ENCODE measurements around the gene CAMTA1. TPM values are rescaled to one million over a fixed set of nuclear protein-coding genes. Genes with fewer than 3 reads are reported as not detected.

The CAMTA1 gene
- total RNA-seq, 1 donor from 2014 or later: 38.1 TPM

DNA sequence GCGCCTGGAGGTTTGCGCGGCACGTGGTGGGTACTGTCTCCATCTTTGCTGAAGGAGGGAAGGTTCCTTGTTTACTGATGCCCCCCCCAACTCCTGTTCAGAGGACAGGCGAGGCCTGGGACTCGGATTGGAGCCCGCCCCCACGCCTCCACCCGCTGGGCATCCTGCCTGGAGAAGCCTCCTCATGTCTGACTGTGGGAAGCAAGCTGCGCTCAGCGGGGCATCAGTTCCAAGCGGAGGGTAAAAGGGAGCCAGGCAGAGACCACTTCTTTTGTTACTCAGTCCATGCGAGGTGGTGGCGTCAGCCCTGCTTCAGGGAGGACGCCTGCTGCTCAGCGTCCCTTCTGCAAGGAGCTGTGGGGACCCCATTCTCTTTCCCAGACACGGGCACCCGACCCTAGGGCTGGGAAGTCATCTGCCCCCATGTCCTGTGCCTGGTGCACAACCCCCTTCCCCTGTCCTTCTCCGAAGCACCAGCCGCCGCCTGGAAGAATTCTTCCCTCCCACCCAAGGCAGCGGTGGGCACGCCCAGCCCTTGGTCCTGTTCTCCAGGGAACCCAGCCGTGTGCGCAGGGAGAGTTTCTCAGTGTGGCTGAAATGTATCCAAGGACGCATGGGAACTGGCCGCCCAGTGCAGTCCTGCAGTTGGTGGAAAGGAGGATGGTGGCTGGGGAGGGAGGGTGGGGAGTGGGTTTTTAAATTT, 414.0 kb downstream of the CAMTA1 start:
- H3K9me3 ChIP-seq (ENCODE audit: control insufficient read depth in 3 of 3, low read length in 3 of 3): peaks cover 0 to 5% (median 3%) of the 10 kb centered on the region in 3 donors
- H3K9ac ChIP-seq (ENCODE audit: low read depth in 1 of 3, low read length in 3 of 3): no peak overlapping the region
- peaks cover 0 to 18% (median 15%) of the 10 kb centered on the region in 3 donors for H3K27me3 ChIP-seq (ENCODE audit: control insufficient read depth in 3 of 3, insufficient read depth in 3 of 3, low read length in 3 of 3)
- no peaks in the 10 kb centered on the region for H3K4me1 ChIP-seq (ENCODE audit: control insufficient read depth in 3 of 3, insufficient read depth in 3 of 3, low read length in 3 of 3)
- H3K4me3 ChIP-seq (ENCODE audit: low read length in 3 of 3): no peak overlapping the region
- H3K36me3 ChIP-seq (ENCODE audit: control insufficient read depth in 3 of 3, insufficient read depth in 3 of 3, low read length in 3 of 3): no peaks in the 10 kb centered on the region
- H3K27ac ChIP-seq (ENCODE audit: low read depth, low read length): no peak overlapping the region

DNA sequence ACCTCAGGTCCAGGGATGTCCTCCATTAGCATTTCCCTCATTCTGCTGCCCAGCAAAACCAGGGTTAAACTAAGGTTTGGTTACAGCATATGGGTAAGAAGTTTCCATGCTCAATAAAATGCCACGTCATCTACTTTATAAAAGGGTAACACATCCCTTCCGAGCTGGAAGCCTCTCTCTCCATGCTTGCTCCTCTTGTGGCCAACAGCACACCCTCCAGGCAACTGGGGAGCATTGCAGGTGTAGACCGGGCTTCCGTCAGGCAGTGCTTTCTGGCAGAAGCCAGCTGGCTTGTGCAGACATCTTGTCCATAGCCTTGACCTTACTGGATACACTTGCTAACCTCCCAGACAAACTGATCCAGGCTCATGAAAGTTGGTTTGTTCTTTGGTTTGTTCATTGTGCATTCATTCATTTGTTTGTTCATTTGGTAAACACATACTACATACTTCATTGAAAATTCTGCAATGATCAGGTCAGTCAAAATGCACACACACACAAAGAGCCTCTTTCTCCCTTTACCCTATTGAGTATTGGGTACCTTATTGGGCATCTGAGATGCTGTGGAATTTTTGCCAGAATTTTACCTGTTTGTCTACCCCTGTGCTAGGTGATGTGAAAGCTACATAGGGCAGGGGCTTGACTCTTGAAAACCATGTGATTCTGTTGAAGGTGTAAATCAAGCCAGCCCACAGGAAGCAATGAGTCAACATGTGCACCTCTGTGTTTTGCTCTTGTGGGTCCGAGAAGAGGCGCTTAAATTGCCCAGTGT, 422.8 kb downstream of the CAMTA1 start:
- H3K36me3 ChIP-seq (ENCODE audit: control insufficient read depth in 3 of 3, insufficient read depth in 3 of 3, low read length in 3 of 3): no peaks in the 10 kb centered on the region
- no peak overlapping the region for H3K4me3 ChIP-seq (ENCODE audit: low read length in 3 of 3)
- H3K4me1 ChIP-seq (ENCODE audit: control insufficient read depth in 3 of 3, insufficient read depth in 3 of 3, low read length in 3 of 3): no peaks in the 10 kb centered on the region
- no peak overlapping the region for H3K27ac ChIP-seq (ENCODE audit: low read depth, low read length)
- H3K9ac ChIP-seq (ENCODE audit: low read depth in 1 of 3, low read length in 3 of 3): no peak overlapping the region
- H3K9me3 ChIP-seq (ENCODE audit: control insufficient read depth in 3 of 3, low read length in 3 of 3): no peaks in the 10 kb centered on the region
- H3K27me3 ChIP-seq (ENCODE audit: control insufficient read depth in 3 of 3, insufficient read depth in 3 of 3, low read length in 3 of 3): peaks cover 0 to 12% (median 7%) of the 10 kb centered on the region in 3 donors

DNA sequence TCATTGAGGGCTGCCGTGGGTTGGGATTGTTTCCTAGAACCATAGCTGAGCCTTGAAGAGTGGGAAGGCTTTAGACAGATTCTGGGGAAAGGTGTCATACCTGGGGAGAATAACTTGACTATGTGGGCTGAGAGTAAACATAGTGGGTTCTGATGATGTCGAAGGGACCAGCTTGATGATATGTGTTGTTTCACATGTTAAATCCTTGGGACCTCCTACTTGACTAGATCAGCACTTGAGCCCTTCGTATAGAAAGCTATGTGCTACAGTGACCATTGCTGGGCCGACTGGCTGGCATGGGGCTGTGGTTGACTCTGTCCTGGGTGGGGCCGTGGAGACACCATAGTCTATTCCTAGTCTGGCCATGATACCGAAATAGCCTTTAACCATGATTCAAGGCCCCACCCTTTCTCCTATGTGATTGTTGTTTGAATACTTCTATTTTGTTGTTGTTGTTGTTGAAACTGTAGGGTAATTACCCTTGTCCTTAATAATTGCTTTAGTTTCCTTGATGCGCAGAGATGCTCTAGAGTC, 423.5 kb downstream of the CAMTA1 start:
- Histone ChIP-seq H3K27me3 (ENCODE audit: control insufficient read depth in 3 of 3, insufficient read depth in 3 of 3, low read length in 3 of 3) (peaks cover 0 to 12% (median 7%) of the 10 kb centered on the region in 3 donors), H3K27ac (ENCODE audit: low read depth, low read length) (no peak overlapping the region), H3K4me1 (ENCODE audit: control insufficient read depth in 3 of 3, insufficient read depth in 3 of 3, low read length in 3 of 3) (no peaks in the 10 kb centered on the region), H3K9me3 (ENCODE audit: control insufficient read depth in 3 of 3, low read length in 3 of 3) (no peaks in the 10 kb centered on the region), H3K9ac (ENCODE audit: low read depth in 1 of 3, low read length in 3 of 3) (no peak overlapping the region), H3K4me3 (ENCODE audit: low read length in 3 of 3) (no peak overlapping the region), H3K36me3 (ENCODE audit: control insufficient read depth in 3 of 3, insufficient read depth in 3 of 3, low read length in 3 of 3) (no peaks in the 10 kb centered on the region)

DNA sequence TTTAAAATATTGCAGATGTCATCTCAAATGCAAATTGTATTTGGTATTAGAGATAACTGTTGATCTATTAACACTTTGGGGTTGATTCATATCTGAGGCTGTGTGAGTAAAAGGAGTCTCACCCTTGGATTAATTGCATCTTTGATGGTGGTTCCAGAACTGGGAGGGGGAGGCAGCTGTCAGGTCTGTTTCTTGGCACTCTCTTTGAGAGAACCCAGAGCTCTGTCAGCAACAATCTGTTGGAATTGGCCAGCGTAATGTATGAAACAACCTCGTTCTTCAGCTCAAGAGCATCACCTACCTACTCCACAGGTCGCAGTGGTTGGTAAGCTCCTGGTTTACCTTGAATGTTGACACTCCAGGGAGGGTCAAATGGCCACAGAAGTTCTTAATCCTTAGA, 424.1 kb downstream of the CAMTA1 start:
- Histone ChIP-seq H3K9me3 (ENCODE audit: control insufficient read depth in 3 of 3, low read length in 3 of 3) (no peaks in the 10 kb centered on the region), H3K9ac (ENCODE audit: low read depth in 1 of 3, low read length in 3 of 3) (no peak overlapping the region), H3K27ac (ENCODE audit: low read depth, low read length) (no peak overlapping the region), H3K36me3 (ENCODE audit: control insufficient read depth in 3 of 3, insufficient read depth in 3 of 3, low read length in 3 of 3) (no peaks in the 10 kb centered on the region), H3K27me3 (ENCODE audit: control insufficient read depth in 3 of 3, insufficient read depth in 3 of 3, low read length in 3 of 3) (peaks cover 0 to 12% (median 7%) of the 10 kb centered on the region in 3 donors), H3K4me1 (ENCODE audit: control insufficient read depth in 3 of 3, insufficient read depth in 3 of 3, low read length in 3 of 3) (no peaks in the 10 kb centered on the region), H3K4me3 (ENCODE audit: low read length in 3 of 3) (no peak overlapping the region)

DNA sequence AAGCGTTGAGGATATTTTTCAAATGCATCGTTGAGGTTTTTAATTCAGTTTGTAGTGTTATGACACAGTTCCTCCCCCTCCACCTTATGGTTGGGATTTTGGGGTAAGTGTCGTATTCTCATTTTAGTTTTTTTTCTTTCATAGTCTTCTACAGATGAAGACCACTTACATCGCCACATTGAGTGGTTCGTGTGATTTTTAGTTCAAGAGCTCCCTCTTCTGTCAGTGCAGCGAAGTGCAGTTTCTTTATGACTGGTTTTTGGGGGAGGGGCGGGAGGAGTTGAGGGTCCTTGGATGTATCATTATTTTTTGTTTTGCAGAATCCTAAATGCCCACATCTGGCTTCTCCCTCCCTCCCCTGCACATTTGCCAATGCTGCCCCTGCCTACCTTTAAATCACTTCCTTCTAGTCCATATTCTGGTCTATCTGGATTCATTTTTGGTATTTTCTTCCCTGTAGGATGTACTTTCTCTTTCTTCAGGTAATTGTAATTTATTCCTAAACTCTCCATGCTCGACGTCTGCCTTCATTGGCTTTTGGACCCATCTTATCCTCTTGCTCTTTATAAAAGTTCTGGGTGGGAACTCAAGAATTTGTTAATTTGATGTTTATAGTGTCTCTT, 433.1 kb downstream of the CAMTA1 start:
- Histone ChIP-seq H3K36me3 (ENCODE audit: control insufficient read depth in 3 of 3, insufficient read depth in 3 of 3, low read length in 3 of 3) (no peaks in the 10 kb centered on the region), H3K4me1 (ENCODE audit: control insufficient read depth in 3 of 3, insufficient read depth in 3 of 3, low read length in 3 of 3) (peaks cover 0 to 3% (median 0%) of the 10 kb centered on the region in 3 donors), H3K9me3 (ENCODE audit: control insufficient read depth in 3 of 3, low read length in 3 of 3) (no peaks in the 10 kb centered on the region), H3K27me3 (ENCODE audit: control insufficient read depth in 3 of 3, insufficient read depth in 3 of 3, low read length in 3 of 3) (no peaks in the 10 kb centered on the region), H3K4me3 (ENCODE audit: low read length in 3 of 3) (no peak overlapping the region), H3K27ac (ENCODE audit: low read depth, low read length) (no peak overlapping the region), H3K9ac (ENCODE audit: low read depth in 1 of 3, low read length in 3 of 3) (no peak overlapping the region)

GRCh38 chr1:7219031-7219430, 433.8 kb downstream of the CAMTA1 start:
- H3K27ac ChIP-seq (ENCODE audit: low read depth, low read length): no peak overlapping the region
- H3K9ac ChIP-seq (ENCODE audit: low read depth in 1 of 3, low read length in 3 of 3): no peak overlapping the region
- H3K4me1 ChIP-seq (ENCODE audit: control insufficient read depth in 3 of 3, insufficient read depth in 3 of 3, low read length in 3 of 3): peaks cover under 1 to 9% (median 3%) of the 10 kb centered on the region in 3 donors
- H3K36me3 ChIP-seq (ENCODE audit: control insufficient read depth in 3 of 3, insufficient read depth in 3 of 3, low read length in 3 of 3): no peaks in the 10 kb centered on the region
- H3K27me3 ChIP-seq (ENCODE audit: control insufficient read depth in 3 of 3, insufficient read depth in 3 of 3, low read length in 3 of 3): no peaks in the 10 kb centered on the region
- no peaks in the 10 kb centered on the region for H3K9me3 ChIP-seq (ENCODE audit: control insufficient read depth in 3 of 3, low read length in 3 of 3)
- no peak overlapping the region for H3K4me3 ChIP-seq (ENCODE audit: low read length in 3 of 3)

DNA sequence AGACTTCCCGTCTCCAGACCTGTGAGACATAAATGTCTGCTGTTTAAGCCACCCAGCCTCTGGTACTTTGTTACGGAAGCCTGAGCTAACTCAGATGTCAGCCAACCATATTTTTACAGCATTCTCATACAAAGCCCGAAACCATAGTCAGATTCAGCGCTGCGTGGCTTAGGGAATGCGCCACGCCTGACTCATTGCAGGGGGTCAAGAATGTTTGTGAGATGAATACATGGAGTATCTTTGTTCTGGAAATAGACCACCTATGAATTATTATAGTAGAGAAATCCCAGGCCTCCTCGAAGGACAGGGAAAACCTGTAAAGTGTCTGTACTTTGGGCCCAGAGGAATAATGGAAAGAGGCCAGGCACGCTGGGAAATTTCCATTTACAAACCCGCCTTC, 434.8 kb downstream of the CAMTA1 start:
- H3K9me3 ChIP-seq (ENCODE audit: control insufficient read depth in 3 of 3, low read length in 3 of 3): no peaks in the 10 kb centered on the region
- H3K36me3 ChIP-seq (ENCODE audit: control insufficient read depth in 3 of 3, insufficient read depth in 3 of 3, low read length in 3 of 3): no peaks in the 10 kb centered on the region
- H3K4me3 ChIP-seq (ENCODE audit: low read length in 3 of 3): no peak overlapping the region
- no peak overlapping the region for H3K9ac ChIP-seq (ENCODE audit: low read depth in 1 of 3, low read length in 3 of 3)
- peaks cover 3 to 11% (median 5%) of the 10 kb centered on the region in 3 donors for H3K4me1 ChIP-seq (ENCODE audit: control insufficient read depth in 3 of 3, insufficient read depth in 3 of 3, low read length in 3 of 3)
- H3K27ac ChIP-seq (ENCODE audit: low read depth, low read length): no peak overlapping the region
- H3K27me3 ChIP-seq (ENCODE audit: control insufficient read depth in 3 of 3, insufficient read depth in 3 of 3, low read length in 3 of 3): peaks cover 0 to 2% (median 0%) of the 10 kb centered on the region in 3 donors

DNA sequence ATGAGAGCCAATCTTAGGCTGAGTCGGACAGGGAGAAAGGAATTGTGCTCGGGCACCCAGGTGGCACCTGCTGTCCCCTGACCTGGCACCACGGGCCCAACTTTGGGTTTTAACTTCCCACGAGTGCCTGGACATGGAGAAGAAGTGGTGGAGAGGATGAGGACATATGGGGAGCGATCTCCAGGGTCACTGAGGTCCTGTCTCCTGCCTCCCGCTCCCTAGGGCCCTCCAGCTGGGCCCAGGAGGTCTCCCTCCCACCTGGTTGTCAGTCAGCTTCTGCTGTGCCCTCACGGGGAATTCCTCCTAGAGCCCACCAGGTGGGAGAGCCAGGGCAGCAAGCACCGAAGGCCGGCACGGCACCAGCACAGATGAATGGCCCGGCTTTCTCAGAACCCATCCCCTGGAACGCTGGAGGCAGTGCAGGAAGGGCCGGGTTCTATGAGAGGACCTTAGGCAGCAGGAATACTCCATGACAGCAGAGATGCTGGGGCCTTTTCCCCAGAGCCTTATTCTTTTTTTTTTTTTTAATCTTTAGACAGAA, 435.5 kb downstream of the CAMTA1 start:
- H3K27me3 ChIP-seq (ENCODE audit: control insufficient read depth in 3 of 3, insufficient read depth in 3 of 3, low read length in 3 of 3): peaks cover 0 to 2% (median 0%) of the 10 kb centered on the region in 3 donors
- no peaks in the 10 kb centered on the region for H3K9me3 ChIP-seq (ENCODE audit: control insufficient read depth in 3 of 3, low read length in 3 of 3)
- H3K36me3 ChIP-seq (ENCODE audit: control insufficient read depth in 3 of 3, insufficient read depth in 3 of 3, low read length in 3 of 3): no peaks in the 10 kb centered on the region
- peaks cover 3 to 11% (median 5%) of the 10 kb centered on the region in 3 donors for H3K4me1 ChIP-seq (ENCODE audit: control insufficient read depth in 3 of 3, insufficient read depth in 3 of 3, low read length in 3 of 3)
- no peak overlapping the region for H3K9ac ChIP-seq (ENCODE audit: low read depth in 1 of 3, low read length in 3 of 3)
- H3K4me3 ChIP-seq (ENCODE audit: low read length in 3 of 3): no peak overlapping the region
- no peak overlapping the region for H3K27ac ChIP-seq (ENCODE audit: low read depth, low read length)

GRCh38 chr1:7221826-7222694, 436.8 kb downstream of the CAMTA1 start:
- no peak overlapping the region for H3K4me3 ChIP-seq (ENCODE audit: low read length in 3 of 3)
- peaks cover 0 to 2% (median 0%) of the 10 kb centered on the region in 3 donors for H3K27me3 ChIP-seq (ENCODE audit: control insufficient read depth in 3 of 3, insufficient read depth in 3 of 3, low read length in 3 of 3)
- H3K27ac ChIP-seq (ENCODE audit: low read depth, low read length): no peak overlapping the region
- no peak overlapping the region for H3K9ac ChIP-seq (ENCODE audit: low read depth in 1 of 3, low read length in 3 of 3)
- no peaks in the 10 kb centered on the region for H3K9me3 ChIP-seq (ENCODE audit: control insufficient read depth in 3 of 3, low read length in 3 of 3)
- H3K36me3 ChIP-seq (ENCODE audit: control insufficient read depth in 3 of 3, insufficient read depth in 3 of 3, low read length in 3 of 3): no peaks in the 10 kb centered on the region
- peaks cover 3 to 11% (median 5%) of the 10 kb centered on the region in 3 donors for H3K4me1 ChIP-seq (ENCODE audit: control insufficient read depth in 3 of 3, insufficient read depth in 3 of 3, low read length in 3 of 3)
